DOHH2 (cell line): ENCODE results near the gene TMPRSS9.

Experiments
- H3F3A ChIP-seq: fragments of 200-600 bp; sonication (generic), shearing (Covaris generic); 2 replicates; pipeline ENCODE4 v1.6.0; 2016; ENCODE audit warnings: antibody characterized with exemption, mild to moderate bottlenecking; ENCODE audit not compliant: control insufficient read depth, insufficient read depth
- H3K27ac ChIP-seq: fragments of 200-600 bp; sonication (generic); 2 replicates; pipeline ENCODE4 v1.5.1; 2014; ENCODE audit warnings: low read depth, mild to moderate bottlenecking, low read length, moderate library complexity
- H3K27me3 ChIP-seq: fragments of 200-600 bp; sonication (generic); 2 replicates; pipeline ENCODE4 v1.6.1; 2014; ENCODE audit warnings: mild to moderate bottlenecking, low read length, mixed read lengths; ENCODE audit not compliant: control insufficient read depth
- H3K36me3 ChIP-seq: fragments of 200-600 bp; sonication (generic); 2 replicates; pipeline ENCODE4 v1.6.1; 2014; ENCODE audit warnings: mild to moderate bottlenecking, low read length, moderate library complexity, mixed read lengths; ENCODE audit not compliant: control insufficient read depth
- H3K4me1 ChIP-seq: fragments of 200-600 bp; sonication (generic); 2 replicates; pipeline ENCODE4 v1.6.1; 2014; ENCODE audit warnings: mild to moderate bottlenecking, low read length, mixed read lengths; ENCODE audit not compliant: control insufficient read depth
- H3K4me2 ChIP-seq: fragments of 200-600 bp; sonication (generic); 2 replicates; pipeline ENCODE4 v1.6.0; 2014; ENCODE audit warnings: mild to moderate bottlenecking, low read length, moderate library complexity
- H3K4me3 ChIP-seq: fragments of 200-600 bp; sonication (generic); 2 replicates; pipeline ENCODE4 v1.5.1; 2014; ENCODE audit warnings: mild to moderate bottlenecking, low read length, mixed read lengths
- H3K79me2 ChIP-seq: fragments of 200-600 bp; sonication (generic); 2 replicates; pipeline ENCODE4 v1.6.1; 2014; ENCODE audit warnings: mild to moderate bottlenecking, low read length, mixed read lengths; ENCODE audit not compliant: control insufficient read depth
- H3K9me2 ChIP-seq: fragments of 200-600 bp; sonication (generic); replicated peaks from 2 replicates; pipeline ENCODE4 v1.6.1; 2014; ENCODE audit warnings: mild to moderate bottlenecking, low read length, mixed read lengths; ENCODE audit not compliant: control insufficient read depth
- H3K9me3 ChIP-seq: fragments of 200-600 bp; sonication (generic); 2 replicates; pipeline ENCODE4 v1.6.1; 2014; ENCODE audit warnings: antibody characterized with exemption, low read length, mixed read lengths; ENCODE audit not compliant: control insufficient read depth, insufficient read depth
- H4K20me1 ChIP-seq: fragments of 200-600 bp; sonication (generic); 2 replicates; pipeline ENCODE4 v1.6.0; 2014; ENCODE audit warnings: low read depth, mild to moderate bottlenecking, antibody characterized with exemption, low read length, moderate library complexity; ENCODE audit not compliant: control insufficient read depth, insufficient read depth
- EZH2phosphoT487 ChIP-seq: fragments of 200-600 bp; sonication (generic); IDR thresholded peaks from 2 replicates; pipeline ENCODE4 v1.6.1; 2017; ENCODE audit warnings: borderline replicate concordance, mild to moderate bottlenecking, antibody characterized with exemption, low read length, moderate library complexity, mixed read lengths
- TF ChIP-seq, protein P1 (sequence below): fragments of 200-600 bp; sonication (generic); IDR thresholded peaks from one replicate; pipeline ENCODE4 v1.5.1; 2014; ENCODE audit warnings: antibody characterized with exemption, mild to moderate bottlenecking, low read depth, low read length; ENCODE audit not compliant: poor library complexity, severe bottlenecking

Gene TMPRSS9

GRCh38 chr19:2315121-2315817 lies 44.8 kb upstream of the TMPRSS9 start:
- 0 out of 2 replicates have a peak, but pooled peaks cover 3% of the 10 kb centered on the region for H3F3A ChIP-seq
- H3K4me3 ChIP-seq, result peak overlapping the region; percentile 43
- peaks cover 44% of the 10 kb centered on the region for H3K4me1 ChIP-seq
- TF ChIP-seq, protein P1, sequence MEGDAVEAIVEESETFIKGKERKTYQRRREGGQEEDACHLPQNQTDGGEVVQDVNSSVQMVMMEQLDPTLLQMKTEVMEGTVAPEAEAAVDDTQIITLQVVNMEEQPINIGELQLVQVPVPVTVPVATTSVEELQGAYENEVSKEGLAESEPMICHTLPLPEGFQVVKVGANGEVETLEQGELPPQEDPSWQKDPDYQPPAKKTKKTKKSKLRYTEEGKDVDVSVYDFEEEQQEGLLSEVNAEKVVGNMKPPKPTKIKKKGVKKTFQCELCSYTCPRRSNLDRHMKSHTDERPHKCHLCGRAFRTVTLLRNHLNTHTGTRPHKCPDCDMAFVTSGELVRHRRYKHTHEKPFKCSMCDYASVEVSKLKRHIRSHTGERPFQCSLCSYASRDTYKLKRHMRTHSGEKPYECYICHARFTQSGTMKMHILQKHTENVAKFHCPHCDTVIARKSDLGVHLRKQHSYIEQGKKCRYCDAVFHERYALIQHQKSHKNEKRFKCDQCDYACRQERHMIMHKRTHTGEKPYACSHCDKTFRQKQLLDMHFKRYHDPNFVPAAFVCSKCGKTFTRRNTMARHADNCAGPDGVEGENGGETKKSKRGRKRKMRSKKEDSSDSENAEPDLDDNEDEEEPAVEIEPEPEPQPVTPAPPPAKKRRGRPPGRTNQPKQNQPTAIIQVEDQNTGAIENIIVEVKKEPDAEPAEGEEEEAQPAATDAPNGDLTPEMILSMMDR, result no peak
- TF ChIP-seq EZH2phosphoT487, result no peak
- no peaks in the 10 kb centered on the region for H3K36me3 ChIP-seq
- peak overlapping the region; percentile 62 for H3K4me2 ChIP-seq
- no peaks in the 10 kb centered on the region for H3K79me2 ChIP-seq
- H3K9me3 ChIP-seq, result peaks cover 19% of the 10 kb centered on the region
- H3K9me2 ChIP-seq, result no peaks in the 10 kb centered on the region
- H4K20me1 ChIP-seq, result no peaks in the 10 kb centered on the region
- no peak overlapping the region for H3K27ac ChIP-seq
- H3K27me3 ChIP-seq, result peaks cover 17% of the 10 kb centered on the region

DNA sequence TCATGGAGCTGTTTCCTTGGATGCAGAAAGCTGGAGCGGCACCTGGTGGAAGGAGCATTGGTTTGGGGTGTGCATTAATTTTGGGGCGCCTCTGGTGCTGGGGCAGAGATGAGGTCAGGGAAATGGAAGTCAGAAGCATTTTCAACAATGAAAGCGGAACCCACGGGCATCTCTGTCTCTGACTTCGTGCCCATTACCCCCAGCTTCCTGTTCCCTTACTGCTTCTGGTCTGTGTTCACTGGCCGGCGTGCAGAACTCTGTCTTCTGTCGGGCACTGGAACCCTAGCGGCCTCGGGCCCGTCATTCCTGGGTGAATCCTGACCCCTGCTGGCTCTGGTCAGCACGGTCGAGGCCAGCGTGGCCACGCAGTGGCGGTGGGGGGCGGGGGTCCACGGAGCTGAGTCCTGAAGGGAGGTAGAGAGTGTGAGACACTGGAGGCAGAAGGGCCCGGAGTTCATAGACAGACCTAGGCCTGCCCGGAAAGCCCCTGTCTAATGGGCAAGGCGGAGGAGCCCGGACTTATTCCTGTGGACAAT lies 44.2 kb upstream of the TMPRSS9 start:
- Histone ChIP-seq H3K4me3 (peak overlapping the region; percentile 43), H3K27ac (peak overlapping the region; percentile 27; the same call in 1 of the 2 replicates), H3F3A (0 out of 2 replicates have a peak, but pooled peaks cover 3% of the 10 kb centered on the region), H4K20me1 (no peaks in the 10 kb centered on the region), H3K9me3 (peaks cover 19% of the 10 kb centered on the region), H3K79me2 (no peaks in the 10 kb centered on the region), H3K27me3 (peaks cover 14% of the 10 kb centered on the region), H3K9me2 (no peaks in the 10 kb centered on the region), H3K36me3 (peaks cover under 1% of the 10 kb centered on the region; the same call in 1 of the 2 replicates), H3K4me2 (peak overlapping the region; percentile 62), H3K4me1 (peaks cover 44% of the 10 kb centered on the region)
- TF ChIP-seq, protein P1, result peak; percentile 68
- no peak for TF ChIP-seq EZH2phosphoT487

- Histone ChIP-seq H3K27me3 (peaks cover 11% of the 10 kb centered on the region), H3K4me3 (no peak overlapping the region), H3K36me3 (peaks cover 9% of the 10 kb centered on the region), H3K79me2 (no peaks in the 10 kb centered on the region), H3K9me3 (peaks cover 19% of the 10 kb centered on the region), H4K20me1 (no peaks in the 10 kb centered on the region), H3K4me2 (no peak overlapping the region), H3K4me1 (peaks cover 44% of the 10 kb centered on the region), H3F3A (0 out of 2 replicates have a peak, but pooled peaks cover 3% of the 10 kb centered on the region), H3K27ac (no peak overlapping the region), H3K9me2 (no peaks in the 10 kb centered on the region)
- TF ChIP-seq EZH2phosphoT487, result no peak
- TF ChIP-seq, protein P1, result no peak
These were observed 42.8 kb upstream of the TMPRSS9 start for GRCh38 chr19:2317300-2317699.
